Heart left ventricle (tissue), 13 donors: ENCODE results near the gene TRUB1.

Experiments used
- CTCF ChIP-seq, 12 donors: fragments of 200-600 bp; sonication (generic) in 4 of 12; IDR thresholded peaks; one replicate each; pipeline versions ENCODE4 v1.5.0 to v1.8.0; 2018 to 2022; ENCODE audit warnings: antibody characterized with exemption in 12 of 12, mild to moderate bottlenecking in 5 of 12
- POLR2A ChIP-seq, 2 donors: fragments of 450-650 bp; IDR thresholded peaks; one replicate each; pipeline ENCODE4 v1.6.1; 2017; ENCODE audit warnings: antibody characterized with exemption in 2 of 2, mild to moderate bottlenecking in 2 of 2, moderate library complexity in 2 of 2
- donor health status: ischemic (EF 13 %, LVEDD 7.1; RV severe dilation, severe dysfunction).
- donor health status: DM: no; HTN: yes; CAD: no.
- donor health status: DM: no; HTN: no; CAD: no.
- donor health status: ischemic (EF 25% LVEDD 6.9; RV normal size, moderate dysfunction).
- donor health status: ischemic (EF 25% LVEDD 5.7; RV mildly dilated, moderate dysfunction).
- donor health status: ischemic (EF 35%, LVEDD 5.7; RV mildly dilated, moderate dysfunction).
- donor health status: nonischemic (EF 11% LVEDD 7.7; RV severe dilation, severe dysfunction).
- donor health status: DM: yes; HTN: yes; CAD: no.
- donor health status: PGD.
- donor health status: ischemic (EF 29% LVEDD 5.4; RV normal size, mild dysfunction).
- donor health status: nonischemic (EF 23%, LVEDD 6.1; RV moderate dilation, normal function).

- TF ChIP-seq CTCF (IDR thresholded peaks at IDR 0.05) (no peak), POLR2A (IDR thresholded peaks at IDR 0.05) (no peak)
These were observed 88.7 kb downstream of the TRUB1 start for GRCh38 chr10:115026746-115027140.
